OCI-LY1 (cell line): ENCODE results near the gene MAB21L4.

Source experiments
- H2AFZ ChIP-seq: fragments of 200-600 bp; sonication (generic), shearing (Covaris generic); 2 replicates; pipeline ENCODE4 v1.6.0; 2014; ENCODE audit warnings: antibody characterized with exemption, mild to moderate bottlenecking, low read length
- H3F3A ChIP-seq: fragments of 200-600 bp; sonication (generic), shearing (Covaris generic); 2 replicates; pipeline ENCODE4 v1.6.0; 2014; ENCODE audit warnings: mild to moderate bottlenecking, antibody characterized with exemption, low read length, moderate library complexity; ENCODE audit not compliant: insufficient read depth
- H3K27ac ChIP-seq: fragments of 200-600 bp; sonication (generic); 2 replicates; pipeline ENCODE4 v1.5.1; 2014; ENCODE audit warnings: low read length, mixed run types, mild to moderate bottlenecking, low read depth; ENCODE audit not compliant: poor library complexity, severe bottlenecking
- H3K27me3 ChIP-seq: fragments of 200-600 bp; sonication (generic); 2 replicates; pipeline ENCODE4 v1.6.0; 2014; ENCODE audit warnings: antibody characterized with exemption, mild to moderate bottlenecking, low read length, moderate library complexity; ENCODE audit not compliant: insufficient read depth
- H3K36me3 ChIP-seq: fragments of 200-600 bp; sonication (generic); 2 replicates; pipeline ENCODE4 v1.6.1; 2014; ENCODE audit warnings: mild to moderate bottlenecking, antibody characterized with exemption, low read length, moderate library complexity, mixed read lengths; ENCODE audit not compliant: insufficient read depth
- H3K4me1 ChIP-seq: fragments of 200-600 bp; sonication (generic); 2 replicates; pipeline ENCODE4 v1.5.1; 2014; ENCODE audit warnings: mild to moderate bottlenecking, low read length, moderate library complexity; ENCODE audit not compliant: insufficient read depth, severe bottlenecking
- H3K4me2 ChIP-seq: fragments of 200-600 bp; sonication (generic), shearing (Covaris generic); 2 replicates; pipeline ENCODE4 v1.6.1; 2014; ENCODE audit warnings: low read length
- H3K4me3 ChIP-seq: fragments of 200-600 bp; sonication (generic); 2 replicates; pipeline ENCODE4 v1.5.1; 2014; ENCODE audit warnings: low read length, low read depth, mild to moderate bottlenecking, mixed read lengths; ENCODE audit not compliant: poor library complexity, severe bottlenecking
- H3K79me2 ChIP-seq: fragments of 200-600 bp; shearing (Covaris generic); 2 replicates; pipeline ENCODE4 v1.6.1; 2016; ENCODE audit warnings: mixed run types, low read length, mixed read lengths; ENCODE audit not compliant: insufficient read depth
- H3K9ac ChIP-seq: fragments of 200-600 bp; sonication (generic), shearing (Covaris generic); 2 replicates; pipeline ENCODE4 v1.6.1; 2014; ENCODE audit warnings: mild to moderate bottlenecking, low read length, mixed read lengths
- H3K9me2 ChIP-seq: fragments of 200-600 bp; sonication (generic), shearing (Covaris generic); 2 replicates; pipeline ENCODE4 v1.6.1; 2014; ENCODE audit warnings: low read depth, mild to moderate bottlenecking, low read length, mixed read lengths
- H3K9me3 ChIP-seq: fragments of 200-600 bp; shearing (Covaris generic); 2 replicates; pipeline ENCODE4 v1.6.1; 2014; ENCODE audit warnings: low read length, mixed read lengths
- H4K20me1 ChIP-seq: fragments of 200-600 bp; sonication (generic), shearing (Covaris generic); 2 replicates; pipeline ENCODE4 v1.6.0; 2016; ENCODE audit warnings: mild to moderate bottlenecking, low read length; ENCODE audit not compliant: insufficient read depth
- CTCF ChIP-seq: fragments of 200-600 bp; sonication (generic), shearing (Covaris generic); IDR thresholded peaks from 2 replicates; pipeline ENCODE4 v1.5.1; 2017; ENCODE audit warnings: mild to moderate bottlenecking, antibody characterized with exemption, low read length, moderate library complexity, mixed read lengths
- EZH2 ChIP-seq: fragments of 200-600 bp; sonication (generic), shearing (Covaris generic); IDR thresholded peaks from 2 replicates; pipeline ENCODE4 v1.8.0; 2017; ENCODE audit warnings: borderline replicate concordance, mixed run types, mild to moderate bottlenecking, antibody characterized with exemption, low read length, moderate library complexity, mixed read lengths

The MAB21L4 gene

GRCh38 chr2:240855670-240856069 lies 40.3 kb downstream of the MAB21L4 start:
- Histone ChIP-seq H3K9me3 (peaks cover 6% of the 10 kb centered on the region; the same call in 1 of the 2 replicates), H3K4me2 (no peak overlapping the region), H3K4me1 (no peaks in the 10 kb centered on the region), H4K20me1 (no peaks in the 10 kb centered on the region), H3K9me2 (no peaks in the 10 kb centered on the region), H2AFZ (no peak overlapping the region), H3K79me2 (no peaks in the 10 kb centered on the region), H3K27ac (no peak overlapping the region), H3K36me3 (no peaks in the 10 kb centered on the region), H3F3A (no peaks in the 10 kb centered on the region), H3K27me3 (peaks cover 8% of the 10 kb centered on the region; the same call in 1 of the 2 replicates), H3K4me3 (no peak overlapping the region), H3K9ac (no peak overlapping the region)
- no peak for TF ChIP-seq EZH2
- TF ChIP-seq CTCF = no peak

DNA sequence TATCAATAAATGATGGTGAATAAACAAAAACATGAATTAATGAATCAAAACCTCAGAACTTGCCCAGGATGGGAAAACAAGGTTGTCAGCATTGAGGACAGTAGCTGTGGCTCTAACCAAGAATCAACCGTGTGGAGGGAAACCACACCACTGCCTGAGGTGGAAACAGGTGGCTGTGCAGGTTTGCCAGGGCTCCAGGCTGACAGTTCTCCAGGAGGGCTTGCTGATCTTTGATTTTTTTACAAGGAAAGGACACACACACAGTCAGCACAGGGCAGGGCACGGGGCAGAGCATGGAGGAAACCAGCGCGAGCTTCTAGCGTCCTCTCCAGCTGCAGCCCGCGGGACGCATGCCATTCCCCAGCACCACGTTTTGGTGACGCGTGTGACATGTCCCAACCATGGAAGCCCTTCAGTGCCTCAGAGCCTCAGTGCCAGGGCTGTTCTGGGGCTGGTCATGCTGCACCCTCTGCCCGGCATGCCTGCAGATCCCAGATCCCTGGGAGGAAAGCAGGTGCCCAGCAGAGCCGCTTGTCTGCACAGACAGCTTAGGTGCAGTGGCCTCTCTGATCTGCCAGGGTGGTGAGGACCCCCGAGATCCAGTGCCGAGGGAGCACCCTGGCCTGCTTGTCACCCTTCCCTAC lies 43.2 kb downstream of the MAB21L4 start:
- peaks cover 8% of the 10 kb centered on the region; the same call in 1 of the 2 replicates for H3K27me3 ChIP-seq
- TF ChIP-seq CTCF = no peak
- no peaks in the 10 kb centered on the region for H4K20me1 ChIP-seq
- H3K4me3 ChIP-seq = no peak overlapping the region
- no peak overlapping the region for H3K4me2 ChIP-seq
- no peaks in the 10 kb centered on the region for H3K9me2 ChIP-seq
- no peak overlapping the region for H3K9ac ChIP-seq
- H3K9me3 ChIP-seq = peaks cover 6% of the 10 kb centered on the region; the same call in 1 of the 2 replicates
- H3K36me3 ChIP-seq = no peaks in the 10 kb centered on the region
- no peak overlapping the region for H2AFZ ChIP-seq
- no peak overlapping the region for H3K27ac ChIP-seq
- no peaks in the 10 kb centered on the region for H3K4me1 ChIP-seq
- no peaks in the 10 kb centered on the region for H3F3A ChIP-seq
- H3K79me2 ChIP-seq = no peaks in the 10 kb centered on the region

GRCh38 chr2:240851078-240851991 lies 44.6 kb downstream of the MAB21L4 start:
- no peak overlapping the region for H3K27ac ChIP-seq

More at GRCh38 chr2:240851078-240851991, 44.6 kb downstream of the MAB21L4 start:
- Histone ChIP-seq H4K20me1 (no peaks in the 10 kb centered on the region), H3K4me1 (no peaks in the 10 kb centered on the region), H3K4me2 (no peak overlapping the region), H3K4me3 (no peak overlapping the region), H3K36me3 (no peaks in the 10 kb centered on the region), H2AFZ (no peak overlapping the region), H3K9ac (no peak overlapping the region), H3K27me3 (peaks cover 8% of the 10 kb centered on the region; the same call in 1 of the 2 replicates), H3K9me3 (peaks cover 6% of the 10 kb centered on the region; the same call in 1 of the 2 replicates), H3K79me2 (no peaks in the 10 kb centered on the region), H3F3A (no peaks in the 10 kb centered on the region), H3K9me2 (no peaks in the 10 kb centered on the region)
- TF ChIP-seq EZH2 (no peak), CTCF (peak; percentile 87)
